Muscle layer of colon (tissue), 2 donors: ENCODE measurements around the gene MYO7B.

ENCODE experiments used
- H3K27ac ChIP-seq: one replicate; pipeline ENCODE4 v1.7.0; 2013; ENCODE audit warnings: low read depth, mild to moderate bottlenecking, low read length, moderate library complexity
- H3K27me3 ChIP-seq, 2 donors: one replicate each; pipeline ENCODE4 v1.7.0; 2013; ENCODE audit warnings: low read length in 2 of 2, mild to moderate bottlenecking in 2 of 2; ENCODE audit not compliant: insufficient read depth in 2 of 2, control insufficient read depth in 1 of 2
- H3K36me3 ChIP-seq: one replicate; pipeline ENCODE4 v1.7.0; 2013; ENCODE audit warnings: mild to moderate bottlenecking, low read length; ENCODE audit not compliant: insufficient read depth
- H3K4me1 ChIP-seq: one replicate; pipeline ENCODE4 v1.7.0; 2013; ENCODE audit warnings: mild to moderate bottlenecking, low read length; ENCODE audit not compliant: insufficient read depth
- H3K4me3 ChIP-seq, 2 donors: one replicate each; pipeline ENCODE4 v1.7.0; 2013; ENCODE audit warnings: low read length in 2 of 2, low read depth in 1 of 2, mild to moderate bottlenecking in 1 of 2, moderate library complexity in 1 of 2
- H3K9ac ChIP-seq: one replicate; pipeline ENCODE4 v1.7.0; 2013; ENCODE audit warnings: low read length
- H3K9me3 ChIP-seq: one replicate; pipeline ENCODE4 v1.7.0; 2013; ENCODE audit warnings: mild to moderate bottlenecking, low read length
- donor health status: abdominal sarcoma.
- donor health status: Adenocarcinoma of cecum.

Gene MYO7B

GRCh38 chr2:127672341-127673224 lies 137.1 kb downstream of the MYO7B start:
- H3K27ac ChIP-seq: peak overlapping the region; percentile 94
- H3K9me3 ChIP-seq: no peaks in the 10 kb centered on the region
- H3K4me3 ChIP-seq: peak overlapping the region; percentile 88 to 95
- peaks cover 49% of the 10 kb centered on the region for H3K4me1 ChIP-seq
- H3K27me3 ChIP-seq: no peaks in the 10 kb centered on the region
- peaks cover 24% of the 10 kb centered on the region for H3K36me3 ChIP-seq
- peak overlapping the region; percentile 100 for H3K9ac ChIP-seq

GRCh38 chr2:127673291-127674069 lies 138.0 kb downstream of the MYO7B start:
- peaks cover 49% of the 10 kb centered on the region for H3K4me1 ChIP-seq
- H3K9ac ChIP-seq: peak overlapping the region; percentile 100
- peak overlapping the region; percentile 94 for H3K27ac ChIP-seq
- H3K36me3 ChIP-seq: peaks cover 24% of the 10 kb centered on the region
- H3K9me3 ChIP-seq: no peaks in the 10 kb centered on the region
- H3K4me3 ChIP-seq: peak overlapping the region; percentile 88 to 95
- H3K27me3 ChIP-seq: no peaks in the 10 kb centered on the region

GRCh38 chr2:127674241-127675209 lies 139.0 kb downstream of the MYO7B start:
- H3K27ac ChIP-seq: peak overlapping the region; percentile 94
- peak overlapping the region; percentile 100 for H3K9ac ChIP-seq
- H3K4me1 ChIP-seq: peaks cover 46% of the 10 kb centered on the region
- H3K36me3 ChIP-seq: peaks cover 24% of the 10 kb centered on the region
- peak overlapping the region; percentile 88 to 95 for H3K4me3 ChIP-seq
- no peaks in the 10 kb centered on the region for H3K27me3 ChIP-seq
- no peaks in the 10 kb centered on the region for H3K9me3 ChIP-seq

GRCh38 chr2:127675331-127676261 lies 140.1 kb downstream of the MYO7B start, which contains the start of gene LIMS2:
Gene LIMS2 (minus strand): TSS chr2:127675530. CDS start chr2:127675024, 506 bp downstream.
- H3K4me3 ChIP-seq: peak within 1 kb of the TSS; percentile 88 to 95
- peak within 1 kb of the TSS; percentile 100 for H3K9ac ChIP-seq
- peaks cover 20% of the 10 kb centered on the region for H3K36me3 ChIP-seq
- H3K27ac ChIP-seq: peak within 1 kb of the TSS; percentile 94
- peaks cover 42% of the 10 kb centered on the region for H3K4me1 ChIP-seq
- H3K9me3 ChIP-seq: no peaks in the 10 kb centered on the region
- H3K27me3 ChIP-seq: no peaks in the 10 kb centered on the region

GRCh38 chr2:127676906-127677305 lies 141.4 kb downstream of the MYO7B start:
- Histone ChIP-seq H3K9me3 (no peaks in the 10 kb centered on the region), H3K4me1 (peaks cover 42% of the 10 kb centered on the region), H3K4me3 (peak overlapping the region in 1 of 2 donors; percentile 35), H3K27ac (peak overlapping the region; percentile 77), H3K27me3 (no peaks in the 10 kb centered on the region), H3K36me3 (peaks cover 10% of the 10 kb centered on the region), H3K9ac (no peak overlapping the region)

- H3K4me3 ChIP-seq: no peak overlapping the region
- H3K27me3 ChIP-seq: no peaks in the 10 kb centered on the region
- H3K9ac ChIP-seq: no peak overlapping the region
- peaks cover 53% of the 10 kb centered on the region for H3K4me1 ChIP-seq
- no peaks in the 10 kb centered on the region for H3K9me3 ChIP-seq
- H3K36me3 ChIP-seq: no peaks in the 10 kb centered on the region
- no peak overlapping the region for H3K27ac ChIP-seq
Observed at GRCh38 chr2:127678531-127678930, 143.0 kb downstream of the MYO7B start.

- Histone ChIP-seq H3K27ac (no peak overlapping the region), H3K36me3 (no peaks in the 10 kb centered on the region), H3K9ac (no peak overlapping the region), H3K9me3 (no peaks in the 10 kb centered on the region), H3K4me3 (no peak overlapping the region), H3K4me1 (peaks cover 57% of the 10 kb centered on the region), H3K27me3 (no peaks in the 10 kb centered on the region)
Observed at GRCh38 chr2:127678991-127679390, 143.5 kb downstream of the MYO7B start.

GRCh38 chr2:127679680-127680361 lies 144.3 kb downstream of the MYO7B start:
- H3K9ac ChIP-seq: no peak overlapping the region
- no peaks in the 10 kb centered on the region for H3K9me3 ChIP-seq
- H3K27ac ChIP-seq: peak overlapping the region; percentile 61
- H3K27me3 ChIP-seq: no peaks in the 10 kb centered on the region
- no peak overlapping the region for H3K4me3 ChIP-seq
- peaks cover 57% of the 10 kb centered on the region for H3K4me1 ChIP-seq
- no peaks in the 10 kb centered on the region for H3K36me3 ChIP-seq

GRCh38 chr2:127680706-127681287 lies 145.3 kb downstream of the MYO7B start:
- Histone ChIP-seq H3K9ac (peak overlapping the region; percentile 10), H3K27ac (peak overlapping the region; percentile 90), H3K9me3 (no peaks in the 10 kb centered on the region), H3K27me3 (no peaks in the 10 kb centered on the region), H3K36me3 (no peaks in the 10 kb centered on the region), H3K4me3 (peak overlapping the region; percentile 11 to 57), H3K4me1 (peaks cover 60% of the 10 kb centered on the region)
